ENCODE measurements around the gene RAB3D. TPM values are rescaled to one million over a fixed set of nuclear protein-coding genes. Genes with fewer than 3 reads are reported as not detected.

RAB3D gene
- total RNA-seq, 1 experiment from 2014 or later, result 29.4 TPM

DNA sequence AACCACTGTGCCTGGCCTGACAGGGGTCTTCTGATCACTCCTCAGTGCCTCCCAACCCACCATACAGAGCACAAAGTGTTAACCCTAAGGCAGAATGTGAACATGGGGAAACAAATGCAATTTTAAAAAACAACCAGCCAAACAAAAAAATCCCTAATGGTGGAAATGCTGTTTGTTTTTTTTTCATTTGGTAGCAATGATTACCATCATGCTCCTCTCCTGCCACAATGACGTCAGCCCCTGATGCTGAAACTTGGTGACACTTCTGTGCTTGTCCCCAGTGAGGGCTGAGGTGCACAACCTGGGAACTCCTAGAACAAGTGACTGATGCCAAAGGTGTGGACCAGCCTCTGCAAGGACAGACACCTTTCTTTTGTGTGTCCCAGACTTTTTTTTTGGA is 47.5 kb downstream of the RAB3D start:
- H3K36me3 Mint-ChIP-seq (ENCODE audit: insufficient read depth in 1 of 3, low read depth in 3 of 3), result no peaks in the 10 kb centered on the region; a peak in 2 of 7 replicates
- H3K9ac ChIP-seq (ENCODE audit: extremely low read depth, insufficient read length, low read length), result no peak overlapping the region
- peaks cover 3 to 12% of the 10 kb centered on the region in 2 experiments for H3K4me1 Mint-ChIP-seq
- no peak overlapping the region for H3K56ac ChIP-seq (ENCODE audit: insufficient read length, low read depth, low read length)
- H3K23me2 ChIP-seq (ENCODE audit: insufficient read length, low read depth, low read length, poor library complexity, severe bottlenecking), result no peaks in the 10 kb centered on the region
- DNase-seq, result no peak
- no peaks in the 10 kb centered on the region for H4K20me1 ChIP-seq (ENCODE audit: control insufficient read depth, insufficient read depth, insufficient read length)
- H3K18ac ChIP-seq (ENCODE audit: insufficient read length, low read depth, low read length), result no peak overlapping the region
- H2BK20ac ChIP-seq (ENCODE audit: low read depth, low read length, poor library complexity, severe bottlenecking), result no peak overlapping the region
- no peaks in the 10 kb centered on the region for H3K9me3 ChIP-seq (ENCODE audit: control insufficient read depth, low read depth, low read length)
- H2BK5ac ChIP-seq (ENCODE audit: insufficient read length, low read length), result no peak overlapping the region
- H4K8ac ChIP-seq (replicated peaks; ENCODE audit: insufficient read length, low read depth, low read length), result no peak overlapping the region
- no peaks in the 10 kb centered on the region for H3K79me2 ChIP-seq (ENCODE audit: insufficient read depth, low read length)
- no CpG with 5 or more reads among the region's 1 CpG for WGBS (ENCODE audit: extremely low coverage, insufficient read length, low lambda C conversion rate)
- no peak overlapping the region for H4K5ac ChIP-seq (ENCODE audit: insufficient read length, low read depth, low read length)
- TF ChIP-seq, protein P1, sequence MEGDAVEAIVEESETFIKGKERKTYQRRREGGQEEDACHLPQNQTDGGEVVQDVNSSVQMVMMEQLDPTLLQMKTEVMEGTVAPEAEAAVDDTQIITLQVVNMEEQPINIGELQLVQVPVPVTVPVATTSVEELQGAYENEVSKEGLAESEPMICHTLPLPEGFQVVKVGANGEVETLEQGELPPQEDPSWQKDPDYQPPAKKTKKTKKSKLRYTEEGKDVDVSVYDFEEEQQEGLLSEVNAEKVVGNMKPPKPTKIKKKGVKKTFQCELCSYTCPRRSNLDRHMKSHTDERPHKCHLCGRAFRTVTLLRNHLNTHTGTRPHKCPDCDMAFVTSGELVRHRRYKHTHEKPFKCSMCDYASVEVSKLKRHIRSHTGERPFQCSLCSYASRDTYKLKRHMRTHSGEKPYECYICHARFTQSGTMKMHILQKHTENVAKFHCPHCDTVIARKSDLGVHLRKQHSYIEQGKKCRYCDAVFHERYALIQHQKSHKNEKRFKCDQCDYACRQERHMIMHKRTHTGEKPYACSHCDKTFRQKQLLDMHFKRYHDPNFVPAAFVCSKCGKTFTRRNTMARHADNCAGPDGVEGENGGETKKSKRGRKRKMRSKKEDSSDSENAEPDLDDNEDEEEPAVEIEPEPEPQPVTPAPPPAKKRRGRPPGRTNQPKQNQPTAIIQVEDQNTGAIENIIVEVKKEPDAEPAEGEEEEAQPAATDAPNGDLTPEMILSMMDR (conservative IDR thresholded peaks at IDR 0.05), result no peak
- H3K9me3 Mint-ChIP-seq, result no peaks in the 10 kb centered on the region
- no peak overlapping the region for H3K4me2 ChIP-seq (ENCODE audit: insufficient read depth, insufficient read length, low read length)
- H3K27me3 ChIP-seq (ENCODE audit: insufficient read depth, low read length), result no peaks in the 10 kb centered on the region
- no peak overlapping the region for H3K27ac ChIP-seq (ENCODE audit: insufficient read length, low read depth, low read length)
- no peak overlapping the region for H2BK12ac ChIP-seq (ENCODE audit: insufficient read length, low read depth, low read length)
- no peak overlapping the region for H3K4me3 Mint-ChIP-seq
- no peaks in the 10 kb centered on the region for H3K79me1 ChIP-seq (ENCODE audit: insufficient read depth, low read depth, low read length, poor library complexity, severe bottlenecking)
- no peak overlapping the region for H2AK5ac ChIP-seq (ENCODE audit: insufficient read length, low read length)
- H2AFZ ChIP-seq (ENCODE audit: low read length), result no peak overlapping the region
- no peak overlapping the region for H3T11ph ChIP-seq (ENCODE audit: low read length)
- H3K4ac ChIP-seq (ENCODE audit: low read depth, low read length), result no peak overlapping the region
- H3K4me1 ChIP-seq (ENCODE audit: insufficient read depth, low read length), result no peaks in the 10 kb centered on the region
- no peak overlapping the region for H2BK15ac ChIP-seq (ENCODE audit: low read depth, low read length)
- no peak overlapping the region for H3K14ac ChIP-seq (ENCODE audit: insufficient read depth, low read length)
- no peaks in the 10 kb centered on the region; the same call in 1 of the 2 replicates for H3K27me3 Mint-ChIP-seq (ENCODE audit: low read depth)
- no peak overlapping the region for H3K27ac Mint-ChIP-seq
- no peak overlapping the region for H4K91ac ChIP-seq (ENCODE audit: insufficient read length, low read depth, low read length)
- H3K23ac ChIP-seq (ENCODE audit: insufficient read length, low read depth, low read length), result no peak overlapping the region
- H2BK120ac ChIP-seq (ENCODE audit: low read depth, low read length, poor library complexity, severe bottlenecking), result no peak overlapping the region

Data from H9 (cell line).